ENCODE results near the gene PTPRO.

The PTPRO gene

DNA sequence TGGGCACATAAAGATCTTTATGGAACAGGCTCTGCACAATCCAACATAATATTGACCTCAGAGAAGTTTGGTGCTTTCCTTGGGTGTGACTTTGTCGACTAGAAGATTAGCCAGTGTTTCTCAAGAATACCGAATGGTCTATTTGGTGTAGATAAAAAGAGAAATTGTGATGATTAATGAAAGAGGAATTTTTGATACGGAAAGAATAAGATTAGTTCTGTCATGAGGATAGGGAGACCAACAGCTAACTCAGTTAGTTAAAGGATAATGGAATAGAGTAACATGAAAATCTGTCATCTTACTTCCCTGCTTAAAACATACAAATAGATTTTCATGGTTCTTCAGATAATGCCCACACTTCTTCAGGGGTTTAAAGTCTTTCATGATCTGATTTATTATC, 24.2 kb downstream of the PTPRO start:
- DNase-seq (ENCODE audit: low read depth, low spot score): no peak

GRCh38 chr12:15350643-15351042, 28.3 kb downstream of the PTPRO start:
- no peak for DNase-seq (ENCODE audit: low read depth, low spot score)

- no peak for DNase-seq (ENCODE audit: low read depth, low spot score)
Measured at GRCh38 chr12:15355766-15356165, 33.5 kb downstream of the PTPRO start.

GRCh38 chr12:15356951-15357364, 34.6 kb downstream of the PTPRO start:
- no peak for DNase-seq (ENCODE audit: low read depth, low spot score)

DNA sequence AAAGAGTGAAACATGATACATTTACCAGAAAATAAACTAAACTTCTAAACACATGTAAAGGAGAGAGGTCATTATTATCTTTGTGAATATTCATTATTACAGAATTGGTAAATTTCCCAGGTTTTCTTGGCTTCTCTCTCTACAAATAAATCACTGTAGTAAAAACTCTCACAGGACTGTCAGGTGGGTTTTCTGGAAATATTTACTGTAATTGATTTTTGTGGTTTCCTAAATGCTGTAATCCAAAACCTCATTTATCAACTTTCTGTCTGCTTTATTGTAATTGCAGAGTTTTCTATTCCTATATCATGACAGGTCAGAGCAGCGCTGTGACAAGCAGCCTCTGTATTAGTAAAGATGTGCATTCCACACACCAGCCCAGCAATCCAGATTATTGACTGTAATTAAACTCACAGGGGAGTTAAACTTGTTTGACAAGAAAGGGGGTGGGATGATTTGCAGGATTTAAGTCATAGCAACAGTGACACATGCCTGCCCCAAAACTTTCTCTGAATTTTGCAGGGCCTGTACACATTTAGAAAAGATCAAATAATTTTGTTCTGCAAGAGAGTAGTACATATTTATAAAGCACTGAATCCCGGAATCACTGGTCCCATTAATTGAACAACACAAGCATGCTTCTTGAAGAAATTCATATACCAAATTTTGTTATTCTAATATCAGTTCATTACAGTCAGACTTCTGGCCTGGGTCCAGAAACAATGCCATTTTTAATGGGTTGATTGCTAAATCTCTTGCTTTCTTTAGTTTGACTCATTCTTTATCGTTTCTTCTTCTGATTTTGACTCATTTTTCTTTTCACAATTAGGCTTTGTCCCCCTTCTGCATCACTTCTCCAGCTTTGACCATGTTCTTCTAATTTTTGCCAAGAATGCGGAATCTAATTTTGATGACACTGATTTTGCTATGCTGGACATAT, 42.2 kb downstream of the PTPRO start:
- no peak for DNase-seq (ENCODE audit: low read depth, low spot score)

GRCh38 chr12:15368812-15369211, 46.5 kb downstream of the PTPRO start:
- no peak for DNase-seq (ENCODE audit: low read depth, low spot score)

- DNase-seq (ENCODE audit: low read depth, low spot score): no peak
Measured at GRCh38 chr12:15372352-15372751, 50.0 kb downstream of the PTPRO start.

DNA sequence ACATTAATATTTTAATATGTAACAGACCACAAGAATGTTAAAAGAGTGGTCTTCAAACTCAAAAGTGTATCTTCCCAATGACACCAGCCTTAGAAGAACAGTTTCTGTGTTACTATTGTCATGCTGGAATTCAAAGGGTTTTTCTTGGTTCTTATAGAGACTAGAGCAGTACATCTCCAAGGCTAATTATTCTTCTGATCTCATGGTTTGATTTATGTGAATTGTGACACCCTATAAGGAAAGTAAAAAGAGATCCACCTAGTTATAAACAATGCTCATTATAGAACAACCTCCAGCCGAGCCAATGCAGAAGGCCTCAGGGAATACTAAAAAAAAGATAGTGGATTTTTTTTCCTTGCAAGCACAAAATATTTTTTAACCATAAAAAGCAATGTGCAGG, 65.5 kb downstream of the PTPRO start:
- DNase-seq (ENCODE audit: low read depth, low spot score): no peak

DNA sequence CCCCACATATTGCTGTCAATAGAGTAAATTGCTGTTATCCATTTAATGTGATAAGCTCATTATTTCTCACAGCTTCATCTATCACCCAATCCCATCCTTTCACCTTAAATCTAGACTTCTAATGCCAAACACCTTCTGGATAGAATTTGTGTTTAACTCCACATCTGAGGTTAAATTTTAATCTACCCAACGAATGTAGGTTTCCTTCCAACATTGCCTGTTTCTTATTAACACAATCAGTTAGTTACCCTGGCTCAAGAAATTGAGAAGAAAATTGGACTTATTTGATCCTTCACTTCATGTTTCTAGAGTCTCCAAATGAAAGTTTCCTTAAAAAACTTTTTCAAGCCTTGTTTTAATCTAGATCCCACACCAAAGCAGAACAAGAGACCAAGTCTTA, 67.3 kb downstream of the PTPRO start:
- no peak for DNase-seq (ENCODE audit: low read depth, low spot score)

- DNase-seq (ENCODE audit: low read depth, low spot score): no peak
Measured at GRCh38 chr12:15393037-15393436, 70.7 kb downstream of the PTPRO start.

- no peak for DNase-seq (ENCODE audit: low read depth, low spot score)
Measured at GRCh38 chr12:15393995-15394394, 71.7 kb downstream of the PTPRO start.

- DNase-seq (ENCODE audit: low read depth, low spot score): no peak
Measured at GRCh38 chr12:15404485-15404884, 82.2 kb downstream of the PTPRO start.

DNA sequence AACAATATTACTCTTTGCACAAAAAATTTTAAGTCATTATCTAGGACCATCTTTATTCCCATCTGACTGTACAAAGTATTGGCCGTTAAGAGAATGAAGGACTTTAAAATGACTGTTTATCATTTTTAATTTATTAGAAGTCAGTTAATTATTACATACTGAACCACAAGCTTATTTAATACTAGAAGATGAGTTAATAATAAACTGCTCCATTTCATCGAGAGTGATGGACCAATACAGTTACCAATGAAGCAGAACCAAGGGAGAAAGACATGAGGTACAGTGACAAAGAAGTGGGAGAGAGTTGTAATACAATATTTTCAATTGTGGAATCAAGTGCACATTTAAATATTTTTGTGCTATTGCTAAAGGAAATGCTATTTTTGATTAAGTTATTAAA, 83.3 kb downstream of the PTPRO start:
- no peak for DNase-seq (ENCODE audit: low read depth, low spot score)

DNA sequence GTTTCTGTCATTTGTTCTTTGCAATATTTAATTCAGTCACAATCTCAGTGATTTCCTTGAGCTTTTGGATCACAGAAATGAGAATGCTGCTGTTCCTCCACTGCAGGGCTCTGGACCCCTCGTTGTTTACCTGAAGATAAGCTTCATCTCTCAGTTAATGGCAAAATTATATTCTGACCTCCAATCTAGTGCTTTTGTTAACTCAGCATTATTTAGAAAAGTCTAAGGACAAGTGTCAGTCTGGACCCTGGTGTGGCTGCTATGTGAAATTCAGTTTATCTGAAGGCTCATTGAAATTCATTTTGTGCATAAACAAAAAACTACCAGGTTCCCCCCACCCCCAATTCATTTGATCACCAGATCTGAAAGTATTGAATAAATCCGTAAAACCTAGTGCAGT, 84.7 kb downstream of the PTPRO start:
- no peak for DNase-seq (ENCODE audit: low read depth, low spot score)

GRCh38 chr12:15411842-15412241, 89.5 kb downstream of the PTPRO start:
- DNase-seq (ENCODE audit: low read depth, low spot score): no peak

DNA sequence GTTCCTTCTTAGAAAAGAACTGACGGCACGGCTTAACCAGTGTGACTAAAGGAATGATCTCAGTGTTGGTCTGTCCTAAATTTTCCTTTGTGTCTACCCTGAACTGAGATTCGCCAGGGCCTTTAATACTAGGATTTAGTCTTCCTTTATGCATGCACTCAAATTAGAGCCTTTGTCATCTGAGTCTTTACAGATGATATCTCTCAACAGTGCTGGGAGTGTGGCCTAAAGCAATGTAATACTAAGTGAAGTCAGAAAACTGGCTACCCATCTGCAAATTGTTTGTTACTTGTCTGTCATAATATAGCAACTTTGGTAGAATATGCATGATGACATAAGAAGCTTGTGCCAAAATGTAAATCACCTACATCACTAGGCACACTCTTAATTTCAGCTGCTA, 95.4 kb downstream of the PTPRO start:
- DNase-seq (ENCODE audit: low read depth, low spot score): no peak

- DNase-seq (ENCODE audit: low read depth, low spot score): no peak
Measured at GRCh38 chr12:15423629-15424028, 101.3 kb downstream of the PTPRO start.

- no peak for DNase-seq (ENCODE audit: low read depth, low spot score)
Measured at GRCh38 chr12:15427913-15428312, 105.6 kb downstream of the PTPRO start.

DNA sequence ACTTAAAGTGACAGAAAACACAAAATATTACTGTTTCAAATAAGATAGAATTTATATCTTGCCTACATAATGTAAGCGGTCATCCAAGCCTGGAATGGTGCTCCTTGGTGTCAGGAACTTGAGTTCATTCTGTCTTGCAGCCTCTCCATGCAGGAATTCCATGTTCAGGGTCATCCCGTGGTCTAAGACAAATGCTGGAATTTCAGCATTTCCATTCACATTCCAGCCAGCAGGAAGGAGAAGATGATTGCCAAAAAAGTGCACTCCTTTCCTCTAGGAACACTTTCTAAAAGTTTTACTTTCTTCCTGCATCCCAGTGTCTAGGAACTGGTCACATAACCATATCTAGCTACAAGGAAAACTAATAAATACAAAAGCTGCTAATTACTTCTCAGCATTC, 106.3 kb downstream of the PTPRO start:
- DNase-seq (ENCODE audit: low read depth, low spot score): peak; percentile 38

DNA sequence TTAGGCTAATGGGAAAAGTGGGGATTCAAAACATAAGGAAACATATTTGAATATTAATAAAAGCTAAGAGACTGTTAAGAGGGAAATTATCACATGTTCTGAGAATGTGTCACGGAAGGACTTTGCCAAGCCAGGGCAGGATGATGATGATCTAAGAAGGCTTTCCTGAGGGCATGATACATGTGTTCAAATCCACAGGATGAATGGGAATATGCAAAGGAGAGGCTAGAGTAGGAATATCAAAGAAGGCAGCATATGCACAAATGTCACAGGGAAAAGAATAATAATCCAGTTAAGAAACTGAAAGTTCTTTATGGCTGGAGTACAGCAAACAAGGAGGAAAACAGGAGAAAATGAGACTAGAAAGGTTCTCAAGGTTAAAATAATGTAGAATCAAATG, 107.0 kb downstream of the PTPRO start:
- no peak for DNase-seq (ENCODE audit: low read depth, low spot score)

DNA sequence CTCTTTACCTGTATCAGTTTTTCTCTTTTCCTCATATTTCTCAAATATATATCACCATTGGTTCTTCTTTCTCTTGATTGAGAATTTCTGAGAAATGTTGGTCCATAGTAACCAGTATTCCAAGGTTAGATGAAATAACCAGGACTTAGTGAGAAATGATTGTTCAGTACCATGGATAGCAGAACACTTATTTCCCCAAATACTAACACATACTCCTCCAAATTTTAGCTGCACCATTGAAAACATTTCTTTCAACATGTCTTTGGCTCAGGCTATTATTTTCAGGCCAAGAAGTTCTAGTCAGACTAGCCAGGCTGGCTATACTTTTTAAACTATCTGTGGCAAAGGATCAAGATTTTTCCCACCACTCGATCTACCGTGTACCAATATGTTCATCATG, 113.3 kb downstream of the PTPRO start:
- DNase-seq (ENCODE audit: low read depth, low spot score): no peak

GRCh38 chr12:15439459-15439858, 117.2 kb downstream of the PTPRO start:
- no peak for DNase-seq (ENCODE audit: low read depth, low spot score)

DNA sequence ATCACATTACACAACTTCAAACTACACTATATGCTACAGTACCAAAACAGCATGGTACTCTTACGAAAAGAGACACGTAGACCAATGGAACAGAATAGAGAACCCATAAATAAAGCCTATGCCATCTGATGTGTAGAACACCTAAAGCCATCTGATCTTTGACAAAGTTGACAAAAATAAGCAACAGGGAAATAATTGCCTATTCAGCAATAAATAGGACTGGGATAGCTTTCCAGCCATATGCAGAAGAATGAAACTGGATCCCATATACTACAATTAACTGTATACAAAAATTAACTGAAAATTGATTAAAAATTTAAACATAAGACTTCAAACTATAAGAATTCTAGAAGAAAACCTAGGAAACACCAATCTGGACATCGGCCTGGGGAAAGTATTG, 120.7 kb downstream of the PTPRO start:
- no peak for DNase-seq (ENCODE audit: low read depth, low spot score)

DNA sequence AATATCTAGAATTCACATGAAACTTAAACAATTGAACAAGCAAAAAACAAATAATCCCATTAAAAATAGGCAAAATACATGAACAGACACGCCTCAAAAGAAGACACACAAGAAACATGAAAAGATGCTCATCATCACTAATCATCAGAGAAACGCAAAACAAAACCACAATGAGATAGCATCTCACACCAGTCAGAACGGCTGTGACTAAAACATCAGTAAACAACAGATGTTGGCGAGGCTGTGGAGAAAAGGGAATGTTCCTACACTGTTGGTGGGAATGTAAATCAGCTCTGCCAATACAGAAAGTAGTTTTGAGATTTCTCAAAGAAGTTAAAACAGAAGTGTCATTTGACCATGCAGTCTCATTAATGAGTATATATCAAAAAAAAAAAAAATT, 121.3 kb downstream of the PTPRO start:
- no peak for DNase-seq (ENCODE audit: low read depth, low spot score)
